ENCODE data around the gene BZW2.

DNA sequence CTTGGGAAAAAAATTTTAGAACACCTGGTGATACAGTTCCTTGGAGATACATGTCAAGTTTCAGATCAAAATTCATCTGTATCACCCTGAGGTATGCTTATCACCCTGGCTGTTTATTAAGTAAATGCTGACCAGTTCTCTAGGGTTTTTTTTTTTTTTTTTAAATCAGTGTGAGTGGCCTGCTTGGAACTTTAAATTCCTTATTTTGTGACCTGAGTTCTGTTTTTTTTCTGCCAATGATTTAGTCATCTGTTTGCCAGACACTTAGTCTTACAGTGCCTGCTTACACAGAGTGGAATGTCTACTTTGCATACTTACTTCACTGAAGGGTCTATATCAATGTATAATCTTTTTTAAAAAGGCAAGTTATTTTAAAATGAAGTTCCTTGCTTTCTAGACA lies 109.4 kb downstream of the BZW2 start:
- TF ChIP-seq, protein P1, sequence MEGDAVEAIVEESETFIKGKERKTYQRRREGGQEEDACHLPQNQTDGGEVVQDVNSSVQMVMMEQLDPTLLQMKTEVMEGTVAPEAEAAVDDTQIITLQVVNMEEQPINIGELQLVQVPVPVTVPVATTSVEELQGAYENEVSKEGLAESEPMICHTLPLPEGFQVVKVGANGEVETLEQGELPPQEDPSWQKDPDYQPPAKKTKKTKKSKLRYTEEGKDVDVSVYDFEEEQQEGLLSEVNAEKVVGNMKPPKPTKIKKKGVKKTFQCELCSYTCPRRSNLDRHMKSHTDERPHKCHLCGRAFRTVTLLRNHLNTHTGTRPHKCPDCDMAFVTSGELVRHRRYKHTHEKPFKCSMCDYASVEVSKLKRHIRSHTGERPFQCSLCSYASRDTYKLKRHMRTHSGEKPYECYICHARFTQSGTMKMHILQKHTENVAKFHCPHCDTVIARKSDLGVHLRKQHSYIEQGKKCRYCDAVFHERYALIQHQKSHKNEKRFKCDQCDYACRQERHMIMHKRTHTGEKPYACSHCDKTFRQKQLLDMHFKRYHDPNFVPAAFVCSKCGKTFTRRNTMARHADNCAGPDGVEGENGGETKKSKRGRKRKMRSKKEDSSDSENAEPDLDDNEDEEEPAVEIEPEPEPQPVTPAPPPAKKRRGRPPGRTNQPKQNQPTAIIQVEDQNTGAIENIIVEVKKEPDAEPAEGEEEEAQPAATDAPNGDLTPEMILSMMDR (IDR thresholded peaks at IDR 0.05; ENCODE audit: insufficient read depth, low read depth, low read length), result no peak
- no peak for TF ChIP-seq EZH2 (IDR thresholded peaks at IDR 0.05; ENCODE audit: insufficient read depth, low read length)
